Activated CD4-positive, CD25-positive, alpha-beta regulatory T cell treated with anti-CD3 and anti-CD28 coated beads, Interleukin-2, amount 50 U/mL, for 24 hours (primary cell): ENCODE data around the gene UBR4.
A peak's percentile ranks its signal among the peaks of the same experiment; 100 is the strongest.
"Not testable (repeated sequence)": the region's sequence is repeated elsewhere in the genome, so short reads cannot be mapped to it uniquely, and the experiment has no call there.

Source experiments
- ATAC-seq, 2 donors: fragments of 150-1000 bp; cut with Tn5 transposase; one replicate each; pipeline ENCODE4 v1.10.0; 2021; ENCODE audit warnings: mild to moderate bottlenecking in 1 of 2, moderate library complexity in 1 of 2

Gene UBR4

GRCh38 chr1:19220080-19220846, 10.2 kb upstream of the UBR4 start:
- ATAC-seq = no peak

- no peak for ATAC-seq
Measured at GRCh38 chr1:19219451-19219850, 9.4 kb upstream of the UBR4 start.

- ATAC-seq = not testable (repeated sequence)
Measured at GRCh38 chr1:19216585-19216984, 6.5 kb upstream of the UBR4 start.

GRCh38 chr1:19213580-19213979, 3.5 kb upstream of the UBR4 start:
- no peak for ATAC-seq

GRCh38 chr1:19212167-19212566, 2.1 kb upstream of the UBR4 start:
- ATAC-seq = no peak

GRCh38 chr1:19210772-19211549, 895 bp upstream of the UBR4 start:
- no peak for ATAC-seq

GRCh38 chr1:19209439-19209989, 552 bp downstream of the UBR4 start:
- ATAC-seq = peak; percentile 59 to 62

- ATAC-seq = no peak
Measured at GRCh38 chr1:19208710-19209438, 1.2 kb downstream of the UBR4 start.

GRCh38 chr1:19206947-19207346, 3.1 kb downstream of the UBR4 start:
- no peak for ATAC-seq

- no peak for ATAC-seq
Measured at GRCh38 chr1:19205845-19206244, 4.2 kb downstream of the UBR4 start.

- peak in 1 of 2 donors; percentile 8 for ATAC-seq
Measured at GRCh38 chr1:19205403-19205802, 4.7 kb downstream of the UBR4 start.

- no peak for ATAC-seq
Measured at GRCh38 chr1:19204446-19205266, 5.4 kb downstream of the UBR4 start.

GRCh38 chr1:19203440-19203839, 6.6 kb downstream of the UBR4 start:
- ATAC-seq = no peak

- ATAC-seq = no peak
Measured at GRCh38 chr1:19202396-19202795, 7.7 kb downstream of the UBR4 start.

GRCh38 chr1:19199969-19200604, 10.0 kb downstream of the UBR4 start:
- ATAC-seq = no peak

GRCh38 chr1:19199329-19199968, 10.6 kb downstream of the UBR4 start:
- no peak for ATAC-seq

- no peak for ATAC-seq
Measured at GRCh38 chr1:19198820-19199219, 11.2 kb downstream of the UBR4 start.

GRCh38 chr1:19197845-19198244, 12.2 kb downstream of the UBR4 start:
- ATAC-seq = no peak

GRCh38 chr1:19196331-19196730, 13.7 kb downstream of the UBR4 start:
- ATAC-seq = no peak

GRCh38 chr1:19193004-19193403, 17.1 kb downstream of the UBR4 start:
- no peak for ATAC-seq

- ATAC-seq = no peak
Measured at GRCh38 chr1:19191811-19192210, 18.3 kb downstream of the UBR4 start.
